ENCODE measurements around the gene DCP1B. TPM values are rescaled to one million over a fixed set of nuclear protein-coding genes. Genes with fewer than 3 reads are reported as not detected.

DCP1B gene
- total and polyA plus RNA-seq, 2 experiments from 2014 or later: 13.4 to 20.9 TPM

GRCh38 chr12:1994429-1995143, 9.7 kb downstream of the DCP1B start:
- Histone ChIP-seq H3K27me3 (no peaks in the 10 kb centered on the region), H3K36me3 (replicated peaks; ENCODE audit: insufficient read depth, low read depth) (no peaks in the 10 kb centered on the region), H3K9me3 (ENCODE audit: low read depth) (no peaks in the 10 kb centered on the region), H2AFZ (no peak overlapping the region), H3K27ac (peak overlapping the region; percentile 87), H3K4me3 (no peak overlapping the region), H3K4me2 (peak overlapping the region; percentile 44), H3K9me2 (replicated peaks; ENCODE audit: insufficient read depth) (no peaks in the 10 kb centered on the region), H3K79me2 (peaks cover 30% of the 10 kb centered on the region), H4K20me1 (ENCODE audit: insufficient read depth, poor library complexity, severe bottlenecking) (no peaks in the 10 kb centered on the region), H3K4me1 (ENCODE audit: insufficient read depth) (peaks cover 23% of the 10 kb centered on the region)
- no peak for DNase-seq (ENCODE audit: low spot score)
- WGBS (ENCODE audit: low lambda C conversion rate, missing lambda C conversion rate): 95% methylated on average over 1 of the region's 1 CpG
- TF ChIP-seq EZH2phosphoT487 (IDR thresholded peaks at IDR 0.05; ENCODE audit: low read depth, severe bottlenecking, unreplicated experiment) (no peak), CTCF (IDR thresholded peaks at IDR 0.05; ENCODE audit: poor library complexity) (peak; percentile 23)

GRCh38 chr12:1993871-1994371, 10.3 kb downstream of the DCP1B start:
- Histone ChIP-seq H2AFZ (no peak overlapping the region), H3K4me3 (no peak overlapping the region)

GRCh38 chr12:1993341-1993740, 10.9 kb downstream of the DCP1B start:
- Histone ChIP-seq H3K27me3 (no peaks in the 10 kb centered on the region), H3K27ac (peak overlapping the region; percentile 87), H3K9me2 (replicated peaks; ENCODE audit: insufficient read depth) (no peaks in the 10 kb centered on the region), H3K36me3 (replicated peaks; ENCODE audit: insufficient read depth, low read depth) (peaks cover 2% of the 10 kb centered on the region), H3K79me2 (peaks cover 19% of the 10 kb centered on the region), H3K9me3 (ENCODE audit: low read depth) (peaks cover 2% of the 10 kb centered on the region), H2AFZ (no peak overlapping the region), H3K4me2 (peak overlapping the region; percentile 44), H3K4me1 (ENCODE audit: insufficient read depth) (peaks cover 23% of the 10 kb centered on the region), H3K4me3 (no peak overlapping the region), H4K20me1 (ENCODE audit: insufficient read depth, poor library complexity, severe bottlenecking) (no peaks in the 10 kb centered on the region)
- no peak for TF ChIP-seq EZH2 (IDR thresholded peaks at IDR 0.05; ENCODE audit: borderline replicate concordance)
- TF ChIP-seq EZH2phosphoT487 (IDR thresholded peaks at IDR 0.05; ENCODE audit: low read depth, severe bottlenecking, unreplicated experiment): no peak
- no peak for TF ChIP-seq CTCF (IDR thresholded peaks at IDR 0.05; ENCODE audit: poor library complexity)
- peak; percentile 62 for DNase-seq (ENCODE audit: low spot score)
- WGBS (ENCODE audit: low lambda C conversion rate, missing lambda C conversion rate): 22% methylated on average over 2 of the region's 2 CpGs

More at GRCh38 chr12:1993871-1994371, 10.3 kb downstream of the DCP1B start:
- Histone ChIP-seq H3K4me1 (ENCODE audit: insufficient read depth) (peaks cover 23% of the 10 kb centered on the region), H3K27ac (peak overlapping the region; percentile 87), H3K36me3 (replicated peaks; ENCODE audit: insufficient read depth, low read depth) (no peaks in the 10 kb centered on the region), H3K9me2 (replicated peaks; ENCODE audit: insufficient read depth) (no peaks in the 10 kb centered on the region), H3K27me3 (no peaks in the 10 kb centered on the region), H3K79me2 (peaks cover 23% of the 10 kb centered on the region), H3K9me3 (ENCODE audit: low read depth) (no peaks in the 10 kb centered on the region), H3K4me2 (peak overlapping the region; percentile 44), H4K20me1 (ENCODE audit: insufficient read depth, poor library complexity, severe bottlenecking) (no peaks in the 10 kb centered on the region)
- no peak for TF ChIP-seq EZH2 (IDR thresholded peaks at IDR 0.05; ENCODE audit: borderline replicate concordance)
- no peak for TF ChIP-seq CTCF (IDR thresholded peaks at IDR 0.05; ENCODE audit: poor library complexity)
- TF ChIP-seq EZH2phosphoT487 (IDR thresholded peaks at IDR 0.05; ENCODE audit: low read depth, severe bottlenecking, unreplicated experiment): no peak
- WGBS (ENCODE audit: low lambda C conversion rate, missing lambda C conversion rate): 47% methylated on average over 2 of the region's 2 CpGs
- DNase-seq (ENCODE audit: low spot score): peak; percentile 54

All from hepatocyte (in vitro differentiated cells).